ELF-1 (cell line): ENCODE data around the gene WWP2.

Source experiments
- DNase-seq: peaks from one replicate; pipeline ENCODE4 v3.0.0-alpha.2; 2016; ENCODE audit warnings: low read depth, low spot score

The WWP2 gene

GRCh38 chr16:69925311-69925710 lies 163.2 kb downstream of the WWP2 start:
- DNase-seq: no peak

GRCh38 chr16:69926241-69926640 lies 164.1 kb downstream of the WWP2 start:
- no peak for DNase-seq

- DNase-seq: peak; percentile 58
Measured at GRCh38 chr16:69927056-69927757, 165.1 kb downstream of the WWP2 start.

- no peak for DNase-seq
Measured at GRCh38 chr16:69928856-69929400, 166.8 kb downstream of the WWP2 start.

- DNase-seq: no peak
Measured at GRCh38 chr16:69929480-69929879, 167.3 kb downstream of the WWP2 start.

GRCh38 chr16:69930117-69930776 lies 168.1 kb downstream of the WWP2 start:
- peak; percentile 82 for DNase-seq

- DNase-seq: no peak
Measured at GRCh38 chr16:69931631-69932030, 169.5 kb downstream of the WWP2 start.

- no peak for DNase-seq
Measured at GRCh38 chr16:69932228-69932627, 170.1 kb downstream of the WWP2 start.

- no peak for DNase-seq
Measured at GRCh38 chr16:69932691-69933392, 170.7 kb downstream of the WWP2 start.

- no peak for DNase-seq
Measured at GRCh38 chr16:69934044-69934443, 171.9 kb downstream of the WWP2 start.

GRCh38 chr16:69934751-69935150 lies 172.6 kb downstream of the WWP2 start:
- no peak for DNase-seq

- no peak for DNase-seq
Measured at GRCh38 chr16:69935278-69935711, 173.2 kb downstream of the WWP2 start.

- DNase-seq: no peak
Measured at GRCh38 chr16:69935740-69936139, 173.6 kb downstream of the WWP2 start.

GRCh38 chr16:69936252-69936651 lies 174.1 kb downstream of the WWP2 start:
- no peak for DNase-seq

GRCh38 chr16:69936751-69937211 lies 174.6 kb downstream of the WWP2 start:
- no peak for DNase-seq

- peak; percentile 46 for DNase-seq
Measured at GRCh38 chr16:69937465-69937951, 175.4 kb downstream of the WWP2 start.

- peak; percentile 43 for DNase-seq
Measured at GRCh38 chr16:69938981-69939820, 177.1 kb downstream of the WWP2 start.

GRCh38 chr16:69939821-69940585 lies 177.9 kb downstream of the WWP2 start:
- no peak for DNase-seq

GRCh38 chr16:69940676-69941075 lies 178.5 kb downstream of the WWP2 start:
- no peak for DNase-seq
